GM20431 (cell line): ENCODE measurements around the gene CSNK1D.

Source experiments
- in situ Hi-C: fragments of 300-500 bp; cut with MseI, MboI; formaldehyde crosslinking; loops from one replicate; pipeline ENCODE4 v1.15.0; 2020; ENCODE audit warnings: low sequenced_read_pairs; ENCODE audit not compliant: unreplicated experiment

CSNK1D gene

DNA sequence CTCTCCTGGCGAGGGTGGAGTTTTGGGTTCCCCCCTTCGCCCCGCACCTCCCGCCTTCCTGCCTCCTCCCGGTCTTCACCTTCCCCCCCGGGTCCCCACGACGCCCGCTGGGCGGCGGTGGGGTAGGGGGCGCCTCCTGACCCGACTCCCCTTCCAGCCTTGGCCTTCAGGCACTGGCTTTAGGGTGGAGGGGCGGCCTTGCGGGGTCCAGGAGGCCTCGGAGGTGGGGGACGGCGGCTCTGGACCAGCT, 42.3 kb downstream of the CSNK1D start:
- in situ Hi-C loops = no loop called here

DNA sequence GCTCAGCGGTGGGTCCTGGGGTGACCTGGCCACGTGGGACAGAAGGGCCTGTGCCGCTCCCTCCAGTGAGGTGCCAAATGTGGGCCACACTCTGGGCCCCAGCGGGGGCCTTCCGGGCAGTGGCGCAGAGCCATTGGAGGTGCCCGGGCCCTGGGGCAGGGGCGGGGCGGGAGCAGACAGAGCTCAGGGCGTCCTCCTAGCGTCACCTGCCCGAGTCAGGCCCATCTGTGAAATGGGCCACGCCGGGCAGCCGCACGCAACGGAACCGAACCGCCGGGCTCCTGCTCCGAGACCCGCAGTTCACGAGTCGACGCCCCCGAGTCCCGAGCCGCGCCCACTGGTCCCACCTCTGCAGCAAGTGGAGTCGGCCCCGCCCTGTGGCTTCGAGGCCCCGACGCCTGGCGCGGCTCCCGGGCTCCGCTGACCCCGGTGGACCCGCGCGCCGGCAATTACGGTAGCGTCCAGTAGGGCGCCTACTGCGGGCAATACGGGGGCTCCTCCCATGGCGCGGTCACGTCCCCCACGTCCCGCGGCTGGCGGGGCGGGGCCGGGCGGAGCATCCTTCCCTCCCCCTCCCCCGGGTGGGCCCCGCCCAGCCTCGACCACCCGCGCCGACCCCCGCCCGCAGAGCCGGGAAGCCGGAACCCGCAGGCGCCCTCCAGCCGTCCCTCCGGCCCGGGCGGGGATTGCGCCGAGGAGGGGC, 42.7 kb downstream of the CSNK1D start:
- in situ Hi-C loops = no loop called here

DNA sequence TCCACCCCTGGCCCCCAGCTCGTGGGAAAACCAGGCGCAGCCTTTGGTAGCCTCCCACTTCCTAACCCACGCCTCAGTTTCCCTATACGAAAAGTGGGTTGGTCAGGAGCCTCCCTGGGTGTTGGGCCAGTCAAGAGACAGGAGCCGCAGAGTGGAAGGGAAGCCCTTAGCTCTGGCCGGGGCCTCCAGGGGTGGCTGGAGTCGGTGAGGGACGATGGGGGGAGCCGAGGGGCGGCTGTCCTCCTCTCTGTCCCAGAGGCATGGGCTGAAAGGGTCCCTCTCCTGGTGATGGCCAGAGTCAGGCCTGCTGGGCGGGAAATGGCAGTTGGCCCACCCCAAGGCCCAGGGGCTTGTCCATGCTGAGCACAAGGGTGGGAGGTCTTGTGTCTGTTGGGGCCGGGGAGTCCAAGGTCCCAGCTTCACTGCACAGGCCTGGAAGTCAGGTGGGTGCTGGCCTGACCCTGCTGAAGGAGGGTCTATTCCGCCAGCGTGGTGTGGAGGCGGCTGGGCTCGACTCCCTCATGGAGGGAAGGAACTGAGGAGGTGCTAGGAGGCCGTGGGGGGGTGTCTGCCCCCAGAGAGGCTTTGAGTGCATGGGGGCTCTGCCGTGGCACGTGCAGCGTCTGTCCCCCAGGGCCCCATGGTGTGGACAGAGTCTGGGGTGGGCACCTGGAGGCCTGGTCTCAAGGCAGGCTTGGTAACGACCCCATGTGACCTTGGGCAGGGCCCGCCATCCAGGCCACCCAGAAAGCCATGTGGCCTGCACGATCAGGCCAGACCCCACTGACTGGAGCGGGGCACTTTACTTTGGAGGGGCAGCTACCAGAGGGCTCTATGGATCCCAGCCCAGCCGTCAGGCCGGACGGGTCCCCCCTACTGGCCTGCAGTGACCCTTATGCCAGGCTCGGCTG, 43.5 kb downstream of the CSNK1D start:
- in situ Hi-C loops = no loop called here

DNA sequence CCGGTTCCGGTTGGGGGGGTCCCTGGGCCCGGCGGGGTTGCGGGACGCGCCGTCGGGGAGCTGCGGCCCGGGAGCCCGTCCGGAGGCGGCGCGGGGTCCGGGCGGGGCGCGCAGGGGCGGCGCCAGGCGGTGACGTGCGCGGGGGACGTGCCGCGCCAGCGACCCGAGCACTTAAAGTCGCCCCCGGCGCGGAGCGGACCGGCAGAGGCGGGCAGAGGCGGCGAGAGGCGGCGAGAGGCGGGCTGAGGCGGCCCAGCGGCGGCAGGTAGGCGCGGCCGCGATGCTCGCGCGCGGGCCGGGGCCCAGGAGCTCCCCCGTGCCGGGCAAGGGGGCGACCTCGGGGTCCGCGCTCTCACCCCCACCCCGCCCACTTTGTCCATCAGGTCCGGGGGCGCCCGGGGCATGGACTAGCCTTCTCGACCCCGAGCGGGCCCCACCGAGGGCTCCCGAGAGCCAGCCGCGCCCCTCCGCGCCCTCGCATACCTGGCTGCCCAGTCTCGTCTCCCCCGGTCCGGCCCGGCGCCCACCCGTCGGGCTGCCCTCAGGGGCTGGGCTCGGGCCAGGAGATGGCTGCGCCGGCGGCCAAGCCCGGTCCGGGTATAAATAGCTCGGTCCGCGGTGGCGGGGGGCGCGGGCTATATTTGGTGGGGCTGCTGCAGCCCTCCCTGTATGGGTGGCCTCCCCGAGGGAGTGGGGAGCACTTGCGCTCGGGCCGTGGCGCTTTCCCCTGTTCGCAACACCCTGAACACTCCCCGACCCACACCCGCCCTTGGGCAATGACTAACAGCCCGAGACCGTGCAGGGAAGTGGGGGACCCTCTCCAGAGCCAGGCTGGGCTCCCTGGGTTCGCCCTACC, 44.4 kb downstream of the CSNK1D start, which contains the start of gene SLC16A3:
SLC16A3 (plus strand) TSS at position 201 of the 856 bp plus-strand sequence. CDS start 6,967 bp downstream, outside the sequence.
- in situ Hi-C loops = no loop called here

DNA sequence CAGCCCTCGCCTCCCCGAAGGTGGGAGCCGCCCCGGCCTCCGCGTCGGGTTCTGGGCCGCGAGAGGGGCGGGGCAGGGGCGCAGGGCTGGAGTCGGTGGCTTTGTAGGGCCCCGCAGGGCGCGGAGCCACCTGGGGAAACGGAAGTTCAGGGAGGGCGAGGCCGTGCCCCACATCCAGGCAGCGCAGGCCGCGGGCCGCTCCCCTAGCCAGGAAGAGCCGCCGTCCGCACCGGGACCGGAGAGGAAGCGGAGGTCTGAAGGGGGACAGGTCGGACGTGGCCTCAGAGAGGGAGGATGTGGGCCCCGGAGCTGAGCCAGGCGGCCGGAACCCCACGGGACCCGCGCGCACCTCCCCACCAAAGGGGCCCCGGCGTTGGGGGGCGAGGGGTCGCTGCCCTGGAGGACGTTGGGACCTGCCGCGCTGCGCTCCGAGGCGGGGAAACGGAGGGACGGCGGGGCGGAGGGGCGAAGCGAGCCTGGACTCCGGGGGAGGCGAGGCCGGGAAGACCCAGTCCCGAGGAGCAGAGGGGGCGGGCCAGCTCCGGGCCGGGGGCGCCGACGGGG, 45.1 kb downstream of the CSNK1D start:
- in situ Hi-C loops = no loop called here

DNA sequence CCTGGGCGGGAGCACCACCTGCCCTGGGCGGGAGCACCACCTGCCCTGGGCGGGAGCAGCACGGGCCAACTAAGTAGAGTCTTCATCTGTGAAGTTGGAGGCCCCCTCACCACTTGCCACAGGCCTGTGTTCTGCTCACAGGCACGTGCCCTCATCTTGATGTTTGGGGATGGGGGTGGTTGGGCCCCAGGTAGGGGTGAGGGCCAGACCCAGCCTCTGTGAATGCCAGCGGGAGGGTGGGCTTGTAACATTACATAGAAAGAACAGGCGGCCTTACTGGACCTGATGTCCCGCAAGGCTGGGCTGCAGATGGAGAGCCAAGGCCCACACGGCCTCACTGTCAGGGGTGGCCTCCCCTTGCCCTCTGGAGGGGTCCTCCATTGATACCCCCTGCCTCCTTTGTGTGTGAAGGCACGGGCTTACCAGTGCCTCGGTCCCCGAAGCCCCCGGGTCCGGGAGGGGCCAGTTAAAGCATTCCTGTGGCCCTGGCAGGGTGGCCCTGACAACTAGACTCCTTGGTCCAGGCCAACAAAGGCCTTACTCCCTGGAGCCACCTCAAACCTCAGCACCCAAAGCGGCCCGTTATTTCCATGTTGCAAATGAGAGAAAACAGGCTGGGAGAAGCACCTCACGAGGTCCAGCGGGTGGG, 45.7 kb downstream of the CSNK1D start:
- in situ Hi-C loops = no loop called here

DNA sequence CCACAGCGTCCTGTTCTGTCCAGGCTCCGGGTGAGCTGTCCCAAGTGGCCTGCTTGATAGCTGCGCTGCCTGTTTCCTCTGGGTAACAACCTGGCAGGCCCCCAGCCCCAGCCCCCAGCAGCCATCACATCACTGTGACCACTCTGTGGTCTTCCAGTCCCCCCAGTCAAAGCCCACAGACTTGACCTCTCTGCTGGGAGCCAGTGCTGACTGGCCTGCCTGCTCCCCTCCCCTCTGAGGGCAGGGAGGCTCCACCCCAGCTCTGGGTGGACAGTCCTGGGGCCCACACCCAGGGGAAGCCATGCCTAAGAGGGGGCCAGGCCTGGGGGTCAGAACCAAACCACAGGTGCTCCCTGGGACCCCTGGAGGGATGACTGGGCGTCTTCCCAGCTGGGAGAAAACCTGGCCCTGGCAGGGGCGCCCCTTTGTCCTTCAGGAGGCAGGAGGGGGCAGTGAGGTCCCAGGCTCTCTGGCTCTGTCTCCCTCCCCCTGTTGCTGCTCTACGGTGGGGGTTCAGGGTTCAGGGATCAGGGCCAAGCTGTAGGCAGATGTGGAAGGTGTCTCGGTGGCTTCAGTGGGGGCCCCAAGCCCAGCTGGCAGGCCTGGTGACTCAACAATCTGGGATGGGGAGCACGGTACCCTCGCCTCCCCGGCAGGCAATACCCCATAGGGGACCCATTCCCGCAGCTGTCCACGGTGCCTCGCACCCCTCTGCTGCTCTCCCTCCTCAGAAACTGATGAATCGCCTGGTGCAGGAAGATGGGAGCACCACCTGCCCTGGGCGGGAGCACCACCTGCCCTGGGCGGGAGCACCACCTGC, 46.5 kb downstream of the CSNK1D start:
- in situ Hi-C loops = no loop called here

DNA sequence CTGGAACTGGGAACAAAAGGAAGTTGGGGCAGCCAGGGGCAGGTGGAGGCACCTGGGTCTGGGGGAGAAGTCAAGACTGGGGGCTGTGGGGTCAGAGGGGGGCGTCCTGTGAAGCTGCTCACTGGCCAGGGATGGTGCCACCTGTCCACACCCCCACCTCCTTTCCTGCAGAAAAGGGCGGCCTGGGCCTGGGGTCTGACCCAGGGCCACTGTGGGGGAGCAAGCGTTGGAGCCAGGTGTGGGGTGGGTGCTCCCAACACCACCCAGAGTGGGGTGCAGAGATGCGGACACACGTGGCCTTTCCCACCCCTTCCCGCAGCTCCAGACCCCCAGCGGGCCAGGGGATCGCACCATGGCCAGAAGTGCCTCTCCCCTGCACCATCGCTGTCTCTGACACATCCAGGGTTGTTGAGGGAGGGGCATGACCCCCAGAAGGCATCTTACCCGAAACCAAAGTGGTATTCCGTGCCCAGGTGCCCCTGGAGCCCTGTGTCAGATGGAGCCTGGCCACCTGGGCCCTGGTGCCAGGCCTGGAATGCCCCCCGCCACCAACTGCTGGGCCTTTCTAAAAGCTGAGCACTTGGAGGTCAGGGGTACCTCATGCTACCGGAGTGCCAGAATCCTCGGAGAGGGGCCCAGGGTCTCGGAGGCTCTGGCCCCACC, 47.2 kb downstream of the CSNK1D start:
- in situ Hi-C loops = no loop called here

DNA sequence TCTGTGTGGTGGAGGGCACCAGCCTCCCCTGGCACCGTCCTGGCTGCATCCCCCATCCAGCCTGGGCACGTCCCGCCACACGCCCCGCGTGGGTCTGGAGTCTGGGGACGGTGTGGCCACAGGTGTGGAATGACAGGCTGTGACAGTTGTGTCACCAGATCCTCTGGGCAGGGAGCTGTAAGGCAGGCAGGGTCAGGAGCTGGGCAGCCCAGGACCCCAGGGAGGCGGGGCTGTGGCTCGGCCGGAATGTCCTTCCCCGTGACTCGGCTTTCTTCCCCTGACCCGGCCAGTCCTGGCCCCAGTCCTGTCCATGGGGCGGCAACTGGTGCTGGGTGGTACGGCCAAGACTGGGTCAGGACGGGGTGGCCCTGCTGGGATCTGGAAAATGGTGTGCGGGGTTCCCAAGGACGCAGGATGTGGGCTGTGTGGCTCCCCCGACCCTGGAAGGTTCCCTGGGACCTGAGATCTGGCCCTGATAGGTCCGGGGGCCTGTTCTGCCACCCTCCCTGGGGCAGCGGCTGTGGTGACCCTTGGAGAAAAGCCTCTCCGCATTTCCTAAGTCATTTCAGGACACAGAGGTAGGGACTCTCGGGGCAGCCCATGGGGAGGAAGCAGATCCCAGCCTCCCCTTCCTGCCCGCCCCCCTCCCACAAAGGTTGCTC, 48.0 kb downstream of the CSNK1D start:
- in situ Hi-C loops = no loop called here

DNA sequence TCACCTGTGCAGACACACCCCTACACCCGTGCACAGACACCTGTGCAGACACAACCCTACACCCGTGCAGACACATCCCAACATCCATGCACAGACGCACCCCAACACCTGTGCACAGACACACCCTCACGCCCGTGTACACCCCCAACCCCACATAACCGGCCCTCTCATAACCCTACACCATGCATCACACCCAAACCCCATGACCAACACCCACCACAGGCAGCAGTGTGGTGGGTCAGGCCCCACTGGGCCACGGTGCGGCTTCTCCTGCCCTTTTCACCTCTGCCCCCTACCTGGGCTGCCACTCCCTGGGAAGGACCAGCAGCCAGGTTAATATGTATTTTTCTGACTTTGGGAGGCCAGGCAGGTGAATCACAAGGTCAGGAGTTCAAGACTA, 48.8 kb downstream of the CSNK1D start:
- in situ Hi-C loops = no loop called here

DNA sequence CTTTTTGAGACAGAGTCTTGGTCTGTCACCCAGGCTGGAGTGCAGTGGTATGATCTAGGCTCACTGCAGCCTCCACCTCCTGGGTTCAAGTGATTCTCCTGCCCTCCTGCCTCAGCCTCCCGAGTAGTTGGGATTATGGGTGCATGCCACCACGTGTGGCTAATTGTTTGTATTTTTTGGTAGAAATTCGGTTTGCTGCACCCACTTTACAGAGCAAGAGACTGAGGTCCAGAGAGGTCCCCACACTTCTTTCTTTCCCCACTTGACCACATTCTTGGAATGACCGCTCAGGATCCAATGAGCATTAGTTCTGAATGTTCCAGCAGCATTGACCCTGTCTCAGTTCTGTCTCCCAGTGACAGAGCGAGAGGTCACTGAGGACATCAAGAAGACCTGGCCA, 50.0 kb downstream of the CSNK1D start:
- in situ Hi-C loops = no loop called here

DNA sequence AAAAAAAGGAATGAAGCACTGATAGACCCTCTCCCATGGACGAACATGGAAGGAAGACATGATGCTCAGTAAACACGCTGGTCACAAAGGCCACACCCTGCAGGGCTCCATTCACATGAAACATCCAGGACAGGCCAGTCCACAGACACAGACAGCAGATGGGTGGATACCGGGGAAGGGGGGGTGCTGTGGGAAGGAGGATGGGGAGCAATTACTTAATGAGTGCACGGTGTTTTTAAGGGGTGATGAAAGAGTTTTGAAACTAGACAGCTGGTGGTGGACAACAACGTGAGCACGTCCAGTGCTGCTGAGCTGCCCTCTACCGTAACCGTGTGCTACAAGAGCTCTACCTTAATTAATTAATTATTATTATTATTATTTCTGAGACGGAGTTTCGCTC, 50.7 kb downstream of the CSNK1D start:
- in situ Hi-C loops = no loop called here

DNA sequence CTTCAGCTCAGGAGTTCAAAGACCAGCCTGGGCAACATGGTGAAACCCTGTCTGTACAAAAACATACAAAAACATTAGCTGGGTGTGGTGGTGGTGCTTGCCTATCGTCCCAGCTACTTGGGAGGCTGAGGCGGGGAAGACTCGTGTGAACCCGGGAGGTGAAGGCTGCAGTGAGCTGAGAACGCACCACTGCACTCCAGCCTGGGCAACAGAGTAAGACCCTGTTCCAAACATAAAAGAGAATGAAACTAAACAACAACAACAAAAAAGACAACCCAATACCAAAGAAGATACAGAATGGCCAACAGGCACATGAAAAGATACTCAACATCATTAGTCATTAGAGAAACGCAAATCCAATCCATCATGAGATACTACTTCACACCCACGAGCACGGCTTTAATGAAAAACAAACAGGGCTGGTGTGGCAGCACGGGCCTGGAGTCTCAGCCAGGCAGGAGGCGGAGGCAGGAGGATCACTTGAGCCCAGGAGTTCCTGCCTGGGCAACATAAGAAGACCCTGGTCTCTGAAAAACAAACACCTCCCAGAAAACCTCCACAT, 52.1 kb downstream of the CSNK1D start:
- in situ Hi-C loops = no loop called here

DNA sequence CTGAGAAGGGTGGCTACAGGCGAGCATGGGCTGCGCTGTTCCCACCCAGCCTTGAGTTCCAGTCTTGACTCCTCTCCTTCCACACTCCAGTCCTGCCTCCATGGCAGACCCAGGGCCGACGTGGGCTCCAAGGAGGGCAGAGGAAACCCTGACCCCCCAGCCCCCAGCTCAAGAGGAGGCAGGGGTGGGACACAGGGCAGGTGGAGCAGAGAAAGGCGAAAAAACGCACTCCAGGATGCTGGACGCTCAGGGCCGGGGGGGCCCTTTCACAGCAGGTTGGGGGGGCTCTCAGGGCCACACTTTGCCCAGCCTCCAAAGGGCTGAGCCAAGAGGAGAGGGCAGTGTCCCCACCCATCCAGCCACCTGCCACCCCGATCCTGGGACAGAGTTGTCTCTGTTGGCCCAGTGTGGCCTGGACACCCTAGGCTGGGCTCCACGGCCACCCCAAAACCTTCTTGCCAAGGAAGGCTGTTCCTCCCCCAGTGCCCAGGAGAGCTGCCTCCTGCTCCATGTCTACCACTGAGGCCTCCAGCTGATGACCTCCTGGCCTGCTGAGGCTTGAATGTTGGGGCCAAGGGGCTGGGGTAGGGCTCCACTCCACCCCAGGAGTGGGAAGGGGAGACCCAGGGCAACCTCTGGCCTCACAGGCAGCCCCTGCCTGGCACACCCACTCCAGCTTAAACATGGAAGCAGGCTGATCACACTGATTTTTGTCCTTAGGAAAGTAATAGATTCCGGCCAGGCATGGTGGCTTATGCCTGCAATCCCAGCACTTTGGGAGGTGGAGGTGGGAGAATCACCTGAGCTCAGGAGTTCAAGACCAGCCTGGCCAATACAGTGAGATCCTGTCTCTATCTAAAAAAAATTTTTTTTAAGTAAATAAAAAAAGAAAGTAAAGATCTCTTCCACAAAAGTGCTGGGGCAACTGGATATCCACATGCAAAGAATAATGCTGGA, 53.5 kb downstream of the CSNK1D start:
- in situ Hi-C loops = no loop called here

DNA sequence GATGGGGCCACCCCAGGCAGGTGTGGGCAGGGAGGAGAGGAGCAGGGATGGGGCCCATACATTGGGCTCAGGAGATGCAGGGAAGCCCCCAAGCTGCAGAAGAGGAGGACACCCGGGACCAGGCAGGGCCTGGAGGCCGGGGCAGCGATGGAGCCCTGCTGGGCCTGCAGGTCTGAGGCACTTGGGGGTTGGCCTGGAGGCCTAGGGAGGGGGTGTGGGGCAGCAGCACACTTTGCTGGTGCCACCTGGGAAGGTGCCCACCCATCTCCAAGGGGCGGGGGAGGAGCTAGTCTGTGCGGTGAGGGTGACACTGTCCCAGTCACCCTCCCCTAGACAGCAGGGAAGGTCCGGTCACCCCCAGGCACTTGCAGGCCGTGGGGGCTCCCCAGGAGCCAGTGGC, 54.4 kb downstream of the CSNK1D start:
- in situ Hi-C loops = no loop called here

DNA sequence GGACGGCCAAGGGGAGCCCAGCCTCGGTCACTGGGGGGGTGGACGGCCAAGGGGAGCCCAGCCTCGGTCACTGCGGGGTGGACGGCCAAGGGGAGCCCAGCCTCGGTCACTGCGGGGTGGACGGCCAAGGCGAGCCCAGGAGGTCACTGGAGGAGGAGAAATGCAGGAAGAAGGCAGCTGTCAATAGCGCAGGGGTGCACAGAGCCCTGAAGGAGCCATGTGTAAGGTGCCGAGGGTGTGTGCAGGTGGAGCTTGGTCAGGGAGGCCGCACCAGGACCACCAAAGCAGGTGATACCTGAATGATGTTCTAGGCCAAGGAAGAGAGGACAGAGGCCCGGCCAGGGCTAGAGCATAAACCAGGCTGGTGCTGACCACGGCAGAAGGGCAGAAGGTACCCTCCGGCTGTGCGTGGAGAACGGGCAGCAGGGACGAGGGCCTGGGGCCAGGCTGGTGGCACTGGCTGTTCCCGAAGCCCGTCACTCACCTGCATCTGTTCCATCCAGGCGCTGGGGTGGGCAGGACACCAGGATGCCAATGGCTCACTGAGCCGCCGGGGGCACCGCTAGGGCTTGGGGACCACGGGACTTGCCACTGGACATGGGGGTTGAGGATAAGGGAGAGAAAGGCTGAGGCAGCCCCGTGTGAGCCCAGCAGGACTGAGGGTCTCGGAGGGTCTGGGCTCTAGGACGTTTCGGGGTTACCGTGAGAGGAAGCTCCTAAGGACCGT, 55.0 kb downstream of the CSNK1D start:
- in situ Hi-C loops = no loop called here
